ENCODE results near the gene KATNB1.
"Not testable (repeated sequence)": the region's sequence is repeated elsewhere in the genome, so short reads cannot be mapped to it uniquely, and the experiment has no call there.

- TF ChIP-seq CTCF, POLR2A (IDR thresholded peaks at IDR 0.05): not testable (repeated sequence)
These were observed 47.1 kb downstream of the KATNB1 start for GRCh38 chr16:57782607-57783055.

Measured in lower leg skin (tissue), 3 donors.